Measurements from ENCODE around the gene CPLX3. TPM values are rescaled to one million over a fixed set of nuclear protein-coding genes. Genes with fewer than 3 reads are reported as not detected.

Gene CPLX3
- total RNA-seq, 2 experiments from 2014 or later: 0.11 TPM; not detected in 1

DNA sequence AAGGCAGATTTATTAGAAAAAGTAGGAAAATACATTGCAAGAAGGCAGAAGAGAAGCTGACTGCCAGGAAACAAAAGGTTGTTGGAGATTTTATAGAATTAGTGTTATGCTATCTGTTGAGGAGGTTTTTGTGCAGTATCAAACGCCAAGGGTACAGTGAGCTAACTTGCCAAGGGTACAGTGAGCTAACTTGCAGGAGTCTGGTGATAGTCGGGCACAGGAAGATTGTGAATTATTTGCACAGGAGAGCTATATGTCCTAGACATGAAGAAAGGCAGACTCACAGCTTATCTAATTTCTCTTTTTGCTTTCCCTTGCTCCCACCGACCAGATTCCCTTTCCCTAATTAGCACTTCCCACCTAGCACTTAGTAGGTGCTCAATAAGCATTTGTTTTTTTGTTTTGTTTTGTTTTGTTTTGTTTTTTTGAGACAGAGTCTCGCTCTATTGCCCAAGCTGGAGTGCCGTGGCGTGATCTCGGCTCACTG, 47.2 kb upstream of the CPLX3 start:
- peaks cover 61% of the 10 kb centered on the region for H3K4me1 Mint-ChIP-seq (ENCODE audit: low read depth)
- DNase-seq: no peak
- H3K4me3 Mint-ChIP-seq: peak overlapping the region; percentile 88
- H3K27me3 Mint-ChIP-seq: no peaks in the 10 kb centered on the region
- ATAC-seq: no peak
- H3K36me3 Mint-ChIP-seq (ENCODE audit: low read depth): peaks cover 25% of the 10 kb centered on the region
- ChIA-PET CTCF (interaction anchor here (1.2 to 30.3 kb wide), 8 partner anchors 2 to 169 kb away, joined by 3 to 1327 read pairs (median 20); partner anchors contain the start of gene CSK), POLR2A (interaction anchor here (0.7 to 21.2 kb wide), 6 partner anchors 8 to 193 kb away, joined by 3 to 410 read pairs (median 11); no protein-coding TSS in a partner anchor)
- no peak for TF ChIP-seq CTCF (IDR thresholded peaks at IDR 0.05)
- intact Hi-C loops (cut with micrococcal nuclease): no loop called here
- H3K9me3 Mint-ChIP-seq: no peaks in the 10 kb centered on the region
- peak overlapping the region; percentile 98 for H3K27ac Mint-ChIP-seq

- H3K4me3 Mint-ChIP-seq: peak overlapping the region; percentile 88
- peak overlapping the region; percentile 98 for H3K27ac Mint-ChIP-seq
- ChIA-PET POLR2A (interaction anchor here (1.1 to 21.2 kb wide), 8 partner anchors 10 to 176 kb away, joined by 3 to 410 read pairs (median 4); partner anchors contain the start of gene RPP25), CTCF (interaction anchor here (0.7 to 30.3 kb wide), 20 partner anchors 3 to 170 kb away, joined by 3 to 1327 read pairs (median 4); partner anchors contain the start of genes CSK and FAM219B)
- ATAC-seq (peak; percentile 4), DNase-seq (peak; percentile 73)
- H3K4me1 Mint-ChIP-seq (ENCODE audit: low read depth): peaks cover 52% of the 10 kb centered on the region
- TF ChIP-seq CTCF (IDR thresholded peaks at IDR 0.05): no peak
- no peaks in the 10 kb centered on the region for H3K27me3 Mint-ChIP-seq
- no peaks in the 10 kb centered on the region for H3K9me3 Mint-ChIP-seq
- intact Hi-C loops (cut with micrococcal nuclease): loop anchor here (5.0 kb wide), 2 partner anchors 62 to 233 kb away; partner anchors contain the start of gene ULK3
- H3K36me3 Mint-ChIP-seq (ENCODE audit: low read depth): peaks cover 40% of the 10 kb centered on the region
These were observed 45.6 kb upstream of the CPLX3 start for GRCh38 chr15:74780523-74781430.

DNA sequence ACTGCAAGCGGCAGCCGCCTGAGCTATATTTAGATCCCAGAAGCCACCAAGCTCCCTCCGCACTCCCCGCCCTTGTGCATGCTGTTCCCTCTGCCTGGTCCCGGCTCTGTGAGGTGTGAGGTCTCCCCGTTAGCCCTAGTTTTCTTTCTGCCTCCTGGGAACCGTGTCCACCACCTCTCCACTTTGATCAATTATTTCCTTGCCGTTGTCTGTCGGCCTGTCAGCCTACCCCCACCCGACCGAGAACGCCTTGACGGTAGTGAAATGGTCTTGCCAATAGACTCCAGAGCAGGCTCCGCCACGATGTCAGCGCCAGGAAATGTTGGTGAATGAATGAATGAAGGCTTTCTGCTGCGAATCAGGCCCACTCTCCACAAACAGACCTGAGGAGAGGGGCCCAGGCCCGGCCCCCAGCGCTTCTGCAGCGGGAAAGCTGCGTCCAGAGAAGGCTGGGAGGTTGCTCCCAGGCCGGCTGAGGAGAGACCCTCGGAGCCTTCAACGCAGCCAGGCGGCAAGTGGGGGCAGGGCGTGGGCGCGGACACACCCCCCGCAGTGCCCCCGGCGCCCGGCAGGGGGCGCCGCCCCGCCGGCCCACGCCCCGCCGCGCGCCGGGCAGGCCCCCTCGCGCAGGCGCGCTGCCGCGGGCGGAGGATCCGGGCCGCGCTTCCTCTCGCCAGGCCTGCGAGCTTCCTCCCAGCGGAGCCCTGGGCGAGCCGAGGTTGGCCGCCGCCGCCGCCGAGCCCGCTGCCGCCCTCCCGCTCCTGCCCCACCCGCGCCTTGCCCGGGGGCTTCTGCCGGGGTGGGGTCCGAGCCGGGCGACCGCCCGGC, 44.8 kb upstream of the CPLX3 start, which contains the start of gene CSK:
TSS of gene CSK (plus strand) at position 650 of the 828 bp plus-strand sequence. CDS start 16,218 bp downstream, outside the sequence.
- ATAC-seq (peak; percentile 40), DNase-seq (peak; percentile 76)
- Mint-ChIP-seq H3K4me1 (ENCODE audit: low read depth) (peaks cover 46% of the 10 kb centered on the region), H3K9me3 (no peaks in the 10 kb centered on the region), H3K36me3 (ENCODE audit: low read depth) (peaks cover 48% of the 10 kb centered on the region), H3K27ac (peak within 1 kb of the TSS; percentile 98), H3K4me3 (peak within 1 kb of the TSS; percentile 98), H3K27me3 (no peaks in the 10 kb centered on the region)
- intact Hi-C loops (cut with micrococcal nuclease): loop anchor here (5.0 kb wide), 2 partner anchors 61 to 234 kb away; partner anchors contain the start of gene ULK3
- TF ChIP-seq CTCF (IDR thresholded peaks at IDR 0.05): peak; percentile 66
- ChIA-PET CTCF (interaction anchor here (0.7 to 30.3 kb wide), 12 partner anchors 4 to 183 kb away, joined by 3 to 1327 read pairs (median 5); partner anchors contain the start of genes CSK and FAM219B), POLR2A (interaction anchor here (1.1 to 21.2 kb wide), 5 partner anchors 9 to 109 kb away, joined by 4 to 410 read pairs (median 17); no protein-coding TSS in a partner anchor)

- intact Hi-C loops (cut with micrococcal nuclease): loop anchor here (5.0 kb wide), 2 partner anchors 60 to 235 kb away; partner anchors contain the start of gene ULK3
- Mint-ChIP-seq H3K27me3 (no peaks in the 10 kb centered on the region), H3K36me3 (ENCODE audit: low read depth) (peaks cover 53% of the 10 kb centered on the region), H3K9me3 (no peaks in the 10 kb centered on the region), H3K4me3 (peak overlapping the region; percentile 98), H3K4me1 (ENCODE audit: low read depth) (peaks cover 44% of the 10 kb centered on the region), H3K27ac (peak overlapping the region; percentile 98)
- DNase-seq (peak; percentile 73), ATAC-seq (peak; percentile 7)
- CTCF ChIA-PET: interaction anchor here (1.1 to 30.3 kb wide), 7 partner anchors 5 to 184 kb away, joined by 3 to 1327 read pairs (median 5); partner anchors contain the start of genes CSK and FAM219B
- no peak for TF ChIP-seq CTCF (IDR thresholded peaks at IDR 0.05)
- POLR2A ChIA-PET: interaction anchor here (1.2 to 21.2 kb wide), 7 partner anchors 4 to 167 kb away, joined by 4 to 410 read pairs (median 13); partner anchors contain the start of gene CSK
These were observed 44.0 kb upstream of the CPLX3 start for GRCh38 chr15:74782259-74783071.
